ENCODE measurements around the gene ANKRD2.

- TF ChIP-seq CTCF (IDR thresholded peaks at IDR 0.05) (no peak), POLR2A (IDR thresholded peaks at IDR 0.05) (no peak)
Observed at GRCh38 chr10:97547962-97548361, 24.6 kb upstream of the ANKRD2 start.
